Measurements from ENCODE around the gene CIAO2B.
A peak's percentile ranks its signal among the peaks of the same experiment; 100 is the strongest.

DNA sequence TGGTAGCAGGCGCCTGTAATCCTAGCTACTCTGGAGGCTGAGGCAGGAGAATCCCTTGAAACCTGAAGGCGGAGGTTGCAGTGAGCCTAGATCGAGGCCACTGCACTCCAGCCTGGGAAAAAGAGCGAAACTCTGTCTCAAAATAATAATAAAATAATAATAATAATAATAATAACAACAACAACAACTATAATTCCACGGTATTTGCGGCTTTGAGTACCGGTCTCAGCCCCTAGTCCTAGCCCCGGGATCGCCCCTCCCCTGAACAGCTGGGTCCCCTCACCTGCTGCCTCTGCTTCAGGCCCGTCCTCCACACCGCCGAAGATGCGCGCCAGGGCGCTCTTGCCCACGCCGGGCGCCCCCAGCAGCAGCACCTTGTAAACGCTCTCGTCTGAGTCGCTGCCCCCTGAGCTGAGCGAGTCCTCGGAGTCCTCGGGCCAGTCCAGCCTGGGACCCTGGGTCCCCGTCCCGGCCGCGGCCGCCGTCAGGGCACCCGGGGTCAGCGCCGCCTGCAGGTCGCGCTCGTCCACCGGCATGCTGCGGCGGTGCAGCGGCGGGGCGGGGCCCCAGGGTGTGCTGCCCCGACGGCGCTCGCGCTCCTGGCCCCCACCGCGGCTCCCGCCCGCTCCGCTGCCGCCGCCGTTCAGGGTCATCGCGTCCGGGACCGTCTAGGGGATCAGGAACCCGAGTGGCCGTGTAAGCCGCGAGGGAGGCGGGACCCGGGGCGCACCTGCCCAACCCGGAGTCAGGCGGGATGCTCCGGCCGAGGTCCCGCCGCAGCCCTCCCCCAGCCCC, 9.5 kb downstream of the CIAO2B start:
- TF ChIP-seq CTCF (optimal IDR thresholded peaks at IDR 0.05 in 1 of 3, IDR thresholded peaks at IDR 0.05 in 1 of 3, conservative IDR thresholded peaks at IDR 0.05 in 1 of 3; ENCODE audit: extremely low read depth in 1 of 3, insufficient read depth in 2 of 3, low read length in 3 of 3) = peak in 2 of 3 experiments; percentile 55 to 68
- TF ChIP-seq EZH2 (IDR thresholded peaks at IDR 0.05; ENCODE audit: low read length) = peak; percentile 77

Measured in keratinocyte (primary cell).